ENCODE results near the gene GBF1.

Gene GBF1

GRCh38 chr10:102401735-102402511 lies 156.6 kb downstream of the GBF1 start:
- H3K9ac ChIP-seq (ENCODE audit: low read depth, low read length), result no peak overlapping the region
- DNase-seq, result no peak
- no peak overlapping the region for H3K27ac ChIP-seq (ENCODE audit: low read length)
- peaks cover 21% of the 10 kb centered on the region for H3K4me1 ChIP-seq (ENCODE audit: insufficient read depth, low read length)
- no peaks in the 10 kb centered on the region for H3K79me2 ChIP-seq (ENCODE audit: insufficient read depth, low read length)
- no peaks in the 10 kb centered on the region for H3K36me3 ChIP-seq (ENCODE audit: insufficient read depth, low read length)
- no peaks in the 10 kb centered on the region for H4K20me1 ChIP-seq (ENCODE audit: insufficient read depth, low read length)
- no peak overlapping the region for H3K4me2 ChIP-seq (ENCODE audit: insufficient read depth, low read length)
- no peaks in the 10 kb centered on the region for H3K27me3 ChIP-seq (ENCODE audit: insufficient read depth, low read length, poor library complexity)
- no peak for ATAC-seq (ENCODE audit: insufficient read depth, low read depth)
- no peaks in the 10 kb centered on the region for H3K9me3 ChIP-seq (ENCODE audit: insufficient read depth, low read length, severe bottlenecking)
- TF ChIP-seq CTCF (IDR thresholded peaks at IDR 0.05; ENCODE audit: borderline replicate concordance, extremely low read depth, low read length, poor library complexity, severe bottlenecking), result no peak
- no peak for TF ChIP-seq EZH2 (IDR thresholded peaks at IDR 0.05; ENCODE audit: borderline replicate concordance, low read depth, low read length, severe bottlenecking)
- no peak overlapping the region for H3K4me3 ChIP-seq (ENCODE audit: low read depth in 1 of 2, low read length in 2 of 2)
- no peak overlapping the region for H2AFZ ChIP-seq (ENCODE audit: low read depth, low read length)

GRCh38 chr10:102402512-102402896 lies 157.2 kb downstream of the GBF1 start:
- no peak overlapping the region for H3K4me3 ChIP-seq (ENCODE audit: low read depth in 1 of 2, low read length in 2 of 2)
- DNase-seq (no peak), ATAC-seq (ENCODE audit: insufficient read depth, low read depth) (no peak)
- no peak overlapping the region for H3K4me2 ChIP-seq (ENCODE audit: insufficient read depth, low read length)
- no peak overlapping the region for H3K9ac ChIP-seq (ENCODE audit: low read depth, low read length)
- H2AFZ ChIP-seq (ENCODE audit: low read depth, low read length), result no peak overlapping the region
- H4K20me1 ChIP-seq (ENCODE audit: insufficient read depth, low read length), result no peaks in the 10 kb centered on the region
- H3K27ac ChIP-seq (ENCODE audit: low read length), result no peak overlapping the region
- H3K79me2 ChIP-seq (ENCODE audit: insufficient read depth, low read length), result no peaks in the 10 kb centered on the region
- H3K9me3 ChIP-seq (ENCODE audit: insufficient read depth, low read length, severe bottlenecking), result no peaks in the 10 kb centered on the region
- no peak for TF ChIP-seq EZH2 (IDR thresholded peaks at IDR 0.05; ENCODE audit: borderline replicate concordance, low read depth, low read length, severe bottlenecking)
- no peak for TF ChIP-seq CTCF (IDR thresholded peaks at IDR 0.05; ENCODE audit: borderline replicate concordance, extremely low read depth, low read length, poor library complexity, severe bottlenecking)
- H3K4me1 ChIP-seq (ENCODE audit: insufficient read depth, low read length), result peaks cover 21% of the 10 kb centered on the region
- H3K36me3 ChIP-seq (ENCODE audit: insufficient read depth, low read length), result no peaks in the 10 kb centered on the region
- no peaks in the 10 kb centered on the region for H3K27me3 ChIP-seq (ENCODE audit: insufficient read depth, low read length, poor library complexity)

- Histone ChIP-seq H3K27ac (ENCODE audit: low read length) (no peak overlapping the region), H3K36me3 (ENCODE audit: insufficient read depth, low read length) (no peaks in the 10 kb centered on the region), H2AFZ (ENCODE audit: low read depth, low read length) (no peak overlapping the region), H3K9ac (ENCODE audit: low read depth, low read length) (no peak overlapping the region), H3K27me3 (ENCODE audit: insufficient read depth, low read length, poor library complexity) (peaks cover 6% of the 10 kb centered on the region), H3K4me2 (ENCODE audit: insufficient read depth, low read length) (no peak overlapping the region), H4K20me1 (ENCODE audit: insufficient read depth, low read length) (no peaks in the 10 kb centered on the region), H3K4me1 (ENCODE audit: insufficient read depth, low read length) (peaks cover 21% of the 10 kb centered on the region), H3K79me2 (ENCODE audit: insufficient read depth, low read length) (no peaks in the 10 kb centered on the region), H3K9me3 (ENCODE audit: insufficient read depth, low read length, severe bottlenecking) (no peaks in the 10 kb centered on the region), H3K4me3 (ENCODE audit: low read depth in 1 of 2, low read length in 2 of 2) (no peak overlapping the region)
- DNase-seq, result no peak
- no peak for ATAC-seq (ENCODE audit: insufficient read depth, low read depth)
- TF ChIP-seq CTCF (IDR thresholded peaks at IDR 0.05; ENCODE audit: borderline replicate concordance, extremely low read depth, low read length, poor library complexity, severe bottlenecking) (no peak), EZH2 (IDR thresholded peaks at IDR 0.05; ENCODE audit: borderline replicate concordance, low read depth, low read length, severe bottlenecking) (no peak)
These were observed 157.8 kb downstream of the GBF1 start for GRCh38 chr10:102403115-102403514.
